Neural progenitor cell (in vitro differentiated cells): Measurements from ENCODE around the gene TSPEAR. TPM values are rescaled to one million over a fixed set of nuclear protein-coding genes. Genes with fewer than 3 reads are reported as not detected.

Source experiments
- DNase-seq: peaks from one replicate; pipeline ENCODE4 v3.0.0-alpha.2; 2016; ENCODE audit warnings: low spot score
- H2AFZ ChIP-seq: fragments of 200-600 bp; sonication (generic); replicated peaks from 2 replicates; pipeline ENCODE4 v1.6.1; 2016; ENCODE audit warnings: antibody characterized with exemption
- H3F3A ChIP-seq: fragments of 200-600 bp; sonication (generic); 2 replicates; pipeline ENCODE4 v1.6.1; 2016; ENCODE audit warnings: antibody characterized with exemption, low read depth
- H3K27ac ChIP-seq: fragments of 200-600 bp; sonication (generic); 2 replicates; pipeline ENCODE4 v1.5.1; 2016; ENCODE audit warnings: mild to moderate bottlenecking
- H3K27me3 ChIP-seq: fragments of 200-600 bp; sonication (generic); 2 replicates; pipeline ENCODE4 v1.6.1; 2016; ENCODE audit warnings: mild to moderate bottlenecking, moderate library complexity
- H3K36me3 ChIP-seq: fragments of 200-600 bp; sonication (generic); 2 replicates; pipeline ENCODE4 v1.5.1; 2016
- H3K4me1 ChIP-seq: fragments of 200-600 bp; sonication (generic); 2 replicates; pipeline ENCODE4 v1.6.1; 2016; ENCODE audit warnings: mixed run types
- H3K4me2 ChIP-seq: fragments of 200-600 bp; sonication (generic); 2 replicates; pipeline ENCODE4 v1.6.1; 2016
- H3K4me3 ChIP-seq: fragments of 200-600 bp; sonication (generic); 2 replicates; pipeline ENCODE4 v1.5.1; 2016
- H3K79me2 ChIP-seq: fragments of 200-600 bp; sonication (generic); 2 replicates; pipeline ENCODE4 v1.6.1; 2016; ENCODE audit warnings: low read depth
- H3K9ac ChIP-seq: fragments of 200-600 bp; sonication (generic); 2 replicates; pipeline ENCODE4 v1.6.1; 2016
- H3K9me3 ChIP-seq: fragments of 200-600 bp; sonication (generic); 2 replicates; pipeline ENCODE4 v1.5.1; 2016; ENCODE audit warnings: low read depth
- H4K20me1 ChIP-seq: fragments of 200-600 bp; sonication (generic); 2 replicates; pipeline ENCODE4 v1.6.1; 2016; ENCODE audit warnings: low read depth
- H3K27ac Mint-ChIP-seq: 3 replicates; pipeline ENCODE4 v1.8.0; 2021; ENCODE audit warnings: mixed read lengths
- H3K27me3 Mint-ChIP-seq: 2 replicates; pipeline ENCODE4 v1.8.0; 2022; ENCODE audit warnings: low read depth, mild to moderate bottlenecking, inconsistent platforms, moderate library complexity, mixed read lengths; ENCODE audit not compliant: insufficient read depth
- H3K36me3 Mint-ChIP-seq: 3 replicates; pipeline ENCODE4 v1.8.0; 2021; ENCODE audit warnings: mixed read lengths
- H3K4me1 Mint-ChIP-seq: 3 replicates; pipeline ENCODE4 v1.8.0; 2021; ENCODE audit warnings: mixed read lengths
- H3K4me3 Mint-ChIP-seq: 3 replicates; pipeline ENCODE4 v1.8.0; 2021; ENCODE audit warnings: mild to moderate bottlenecking, moderate library complexity, mixed read lengths
- H3K9me3 Mint-ChIP-seq: 3 replicates; pipeline ENCODE4 v1.8.0; 2020; ENCODE audit warnings: mixed read lengths
- EZH2 ChIP-seq: fragments of 200-600 bp; sonication (generic); IDR thresholded peaks from 2 replicates; pipeline ENCODE4 v1.6.1; 2017; ENCODE audit warnings: antibody characterized with exemption, mild to moderate bottlenecking, moderate library complexity
- EZH2phosphoT487 ChIP-seq: fragments of 200-600 bp; sonication (generic); IDR thresholded peaks from 2 replicates; pipeline ENCODE4 v1.6.1; 2017; ENCODE audit warnings: antibody characterized with exemption
- total RNA-seq: library from RNA; depleted of rRNA; stranded (reverse); fragments of >200 nt; gene quantifications from 2 replicates; pipeline ENCODE4 v1.2.3, GENCODE V29; 2015; ENCODE audit warnings: low replicate concordance
- TF ChIP-seq, protein P1 (sequence below): fragments of 200-600 bp; sonication (generic); IDR thresholded peaks from 2 replicates; pipeline ENCODE4 v1.5.1; 2017; ENCODE audit warnings: antibody characterized with exemption, mild to moderate bottlenecking

TSPEAR gene
- total RNA-seq, 1 donor from 2014 or later, result not detected

DNA sequence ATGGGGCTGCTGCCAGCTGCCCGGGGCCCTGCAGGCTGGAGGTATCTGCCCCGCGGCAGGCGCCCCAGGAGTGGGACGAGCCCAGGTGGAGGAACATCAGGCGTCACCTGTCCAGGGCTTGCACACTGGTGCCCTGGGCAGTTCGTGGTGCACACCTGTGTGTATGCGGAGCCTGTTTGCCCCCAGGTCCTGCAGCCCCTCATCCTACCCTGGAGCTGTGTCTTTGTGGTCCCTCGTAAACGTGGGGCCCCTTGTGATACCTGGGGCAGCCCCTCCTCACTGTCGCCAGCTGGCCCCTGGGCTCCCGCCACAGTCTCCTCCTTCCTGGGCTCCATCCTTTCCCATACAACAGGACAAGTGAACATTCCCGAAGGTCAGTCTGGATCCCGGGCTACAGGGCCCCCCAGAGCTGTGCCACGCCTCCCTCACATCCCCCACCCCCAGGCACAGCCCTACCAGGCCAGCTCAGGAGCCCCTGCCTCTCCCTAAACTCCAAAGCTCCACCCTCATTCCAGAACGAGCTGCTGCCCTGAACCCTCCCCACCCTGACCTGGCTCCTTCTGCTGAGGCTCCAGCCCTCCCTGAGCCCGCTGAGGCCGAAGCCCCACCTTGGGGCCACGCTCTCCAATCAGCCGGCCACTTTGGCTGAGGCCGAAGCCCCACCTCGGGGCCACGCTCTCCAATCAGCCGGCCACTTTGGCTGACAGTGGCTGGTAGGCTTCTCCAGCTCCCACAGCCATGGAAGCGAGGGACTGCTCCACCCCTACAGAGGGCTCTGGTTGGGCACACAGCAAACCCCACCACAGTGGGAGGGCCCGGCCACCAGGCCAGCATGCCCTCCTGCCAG, 47.6 kb upstream of the TSPEAR start:
- Histone ChIP-seq H3K4me3 (no peak overlapping the region), H3K27ac (no peak overlapping the region), H3F3A (no peaks in the 10 kb centered on the region), H3K27me3 (no peaks in the 10 kb centered on the region), H3K9me3 (no peaks in the 10 kb centered on the region), H3K4me1 (no peaks in the 10 kb centered on the region), H3K79me2 (no peaks in the 10 kb centered on the region), H3K36me3 (no peaks in the 10 kb centered on the region), H3K9ac (no peak overlapping the region), H4K20me1 (no peaks in the 10 kb centered on the region), H2AFZ (no peak overlapping the region), H3K4me2 (no peak overlapping the region)
- no peak for DNase-seq
- TF ChIP-seq, protein P1, sequence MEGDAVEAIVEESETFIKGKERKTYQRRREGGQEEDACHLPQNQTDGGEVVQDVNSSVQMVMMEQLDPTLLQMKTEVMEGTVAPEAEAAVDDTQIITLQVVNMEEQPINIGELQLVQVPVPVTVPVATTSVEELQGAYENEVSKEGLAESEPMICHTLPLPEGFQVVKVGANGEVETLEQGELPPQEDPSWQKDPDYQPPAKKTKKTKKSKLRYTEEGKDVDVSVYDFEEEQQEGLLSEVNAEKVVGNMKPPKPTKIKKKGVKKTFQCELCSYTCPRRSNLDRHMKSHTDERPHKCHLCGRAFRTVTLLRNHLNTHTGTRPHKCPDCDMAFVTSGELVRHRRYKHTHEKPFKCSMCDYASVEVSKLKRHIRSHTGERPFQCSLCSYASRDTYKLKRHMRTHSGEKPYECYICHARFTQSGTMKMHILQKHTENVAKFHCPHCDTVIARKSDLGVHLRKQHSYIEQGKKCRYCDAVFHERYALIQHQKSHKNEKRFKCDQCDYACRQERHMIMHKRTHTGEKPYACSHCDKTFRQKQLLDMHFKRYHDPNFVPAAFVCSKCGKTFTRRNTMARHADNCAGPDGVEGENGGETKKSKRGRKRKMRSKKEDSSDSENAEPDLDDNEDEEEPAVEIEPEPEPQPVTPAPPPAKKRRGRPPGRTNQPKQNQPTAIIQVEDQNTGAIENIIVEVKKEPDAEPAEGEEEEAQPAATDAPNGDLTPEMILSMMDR, result no peak
- peaks cover 12% of the 10 kb centered on the region for H3K9me3 Mint-ChIP-seq
- H3K27ac Mint-ChIP-seq, result no peak overlapping the region
- H3K27me3 Mint-ChIP-seq, result peaks cover 8% of the 10 kb centered on the region
- no peaks in the 10 kb centered on the region for H3K36me3 Mint-ChIP-seq
- H3K4me1 Mint-ChIP-seq, result peaks cover 12% of the 10 kb centered on the region
- H3K4me3 Mint-ChIP-seq, result no peak overlapping the region

DNA sequence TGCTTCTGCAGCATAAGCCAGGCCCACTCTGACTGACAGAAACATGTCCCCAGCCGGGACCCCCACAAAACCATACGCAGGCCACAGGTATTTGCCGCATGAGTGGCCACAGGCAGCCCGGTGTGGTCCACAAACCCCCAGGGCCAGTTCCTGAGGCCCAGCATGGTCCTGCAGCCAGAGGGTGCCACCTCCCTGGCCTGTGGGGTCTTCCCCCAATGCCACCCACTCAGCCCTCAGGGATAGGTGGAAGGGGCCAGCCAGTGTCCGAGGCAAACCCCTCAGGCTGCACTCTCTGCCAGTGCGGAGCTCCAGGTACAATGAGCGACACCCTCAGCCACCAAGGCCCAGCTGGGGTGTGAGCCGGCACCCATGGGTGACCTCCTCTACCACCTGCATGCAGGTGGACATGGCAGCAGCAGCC, 46.8 kb upstream of the TSPEAR start:
- DNase-seq, result no peak
- H3K9me3 Mint-ChIP-seq, result peaks cover 12% of the 10 kb centered on the region

DNA sequence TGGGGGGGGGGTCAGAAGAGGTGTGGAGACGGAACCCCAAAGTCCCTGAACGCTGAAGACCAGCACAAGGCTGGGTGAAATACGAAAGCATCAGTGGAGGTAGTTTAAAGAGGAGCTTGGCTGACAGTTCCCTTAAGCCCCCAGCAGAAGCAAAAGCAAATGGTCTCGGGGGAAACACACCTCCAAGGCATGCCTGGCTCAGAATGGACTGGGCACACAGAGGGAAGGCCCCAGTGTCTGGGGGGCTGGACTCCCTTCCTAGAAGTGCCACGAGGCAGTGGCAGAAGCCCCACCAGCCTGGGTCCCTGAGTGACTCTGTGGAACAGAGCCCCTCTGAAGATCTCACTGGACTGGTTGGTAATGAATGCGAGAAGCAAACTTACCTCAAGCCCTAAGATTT, 46.4 kb upstream of the TSPEAR start:
- peaks cover 5% of the 10 kb centered on the region for H3K27me3 Mint-ChIP-seq
- H3K27ac Mint-ChIP-seq, result no peak overlapping the region
- no peak for DNase-seq

More for the DNA sequence above, 46.8 kb upstream of the TSPEAR start:
- peaks cover 12% of the 10 kb centered on the region for H3K4me1 Mint-ChIP-seq
- Histone ChIP-seq H3K79me2 (no peaks in the 10 kb centered on the region), H3K27ac (no peak overlapping the region), H3K9me3 (no peaks in the 10 kb centered on the region), H3K4me2 (no peak overlapping the region), H3K4me1 (no peaks in the 10 kb centered on the region), H3F3A (no peaks in the 10 kb centered on the region), H3K36me3 (no peaks in the 10 kb centered on the region), H3K9ac (no peak overlapping the region), H2AFZ (no peak overlapping the region), H3K4me3 (no peak overlapping the region), H3K27me3 (no peaks in the 10 kb centered on the region), H4K20me1 (no peaks in the 10 kb centered on the region)
- H3K27me3 Mint-ChIP-seq, result peaks cover 7% of the 10 kb centered on the region
- no peak overlapping the region for H3K4me3 Mint-ChIP-seq
- TF ChIP-seq EZH2, result no peak
- TF ChIP-seq, protein P1, result no peak
- no peak for TF ChIP-seq EZH2phosphoT487
- no peaks in the 10 kb centered on the region for H3K36me3 Mint-ChIP-seq
- no peak overlapping the region for H3K27ac Mint-ChIP-seq

More for the DNA sequence above, 46.4 kb upstream of the TSPEAR start:
- Histone ChIP-seq H2AFZ (no peak overlapping the region), H3K9me3 (no peaks in the 10 kb centered on the region), H3K9ac (no peak overlapping the region), H3F3A (no peaks in the 10 kb centered on the region), H4K20me1 (no peaks in the 10 kb centered on the region), H3K4me3 (no peak overlapping the region), H3K27ac (no peak overlapping the region), H3K79me2 (no peaks in the 10 kb centered on the region), H3K36me3 (no peaks in the 10 kb centered on the region), H3K4me2 (no peak overlapping the region), H3K27me3 (no peaks in the 10 kb centered on the region), H3K4me1 (no peaks in the 10 kb centered on the region)
- peaks cover 12% of the 10 kb centered on the region for H3K9me3 Mint-ChIP-seq
- no peak overlapping the region for H3K4me3 Mint-ChIP-seq
- H3K4me1 Mint-ChIP-seq, result peaks cover 13% of the 10 kb centered on the region
- TF ChIP-seq, protein P1, result no peak
- TF ChIP-seq EZH2phosphoT487, result no peak
- no peak for TF ChIP-seq EZH2
- no peaks in the 10 kb centered on the region for H3K36me3 Mint-ChIP-seq
